ENCODE data around the gene ST6GALNAC5.

ST6GALNAC5 gene

DNA sequence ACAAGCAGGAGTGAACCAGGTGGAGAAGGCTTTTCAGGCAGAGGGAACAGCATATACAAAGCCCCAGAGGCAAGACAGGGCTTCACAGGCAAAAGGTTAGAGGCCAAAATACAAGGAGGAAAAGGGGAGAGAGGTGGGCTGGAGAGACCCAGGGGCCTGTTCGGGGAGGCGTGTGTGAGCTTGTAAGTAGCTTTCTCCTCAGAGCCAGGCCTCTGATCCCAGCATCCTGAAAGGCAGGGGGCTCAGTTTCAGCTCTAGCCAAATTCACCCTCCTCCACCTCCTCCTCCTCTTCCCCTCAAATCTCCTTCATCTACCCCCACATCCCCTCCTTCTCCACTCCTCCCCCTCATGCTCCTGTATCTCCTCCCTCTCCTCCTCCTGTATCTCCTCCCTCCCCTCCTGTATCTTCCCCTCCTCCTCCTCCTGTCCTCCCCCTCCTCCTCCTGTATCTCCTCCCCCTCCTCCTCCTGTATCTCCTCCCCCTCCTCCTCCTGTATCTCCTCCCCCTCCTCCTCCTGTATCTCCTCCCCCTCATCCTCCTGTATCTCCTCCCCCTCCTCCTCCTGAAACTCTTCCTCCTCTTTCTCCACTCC, 148.6 kb downstream of the ST6GALNAC5 start:
- DNase-seq: no peak

DNA sequence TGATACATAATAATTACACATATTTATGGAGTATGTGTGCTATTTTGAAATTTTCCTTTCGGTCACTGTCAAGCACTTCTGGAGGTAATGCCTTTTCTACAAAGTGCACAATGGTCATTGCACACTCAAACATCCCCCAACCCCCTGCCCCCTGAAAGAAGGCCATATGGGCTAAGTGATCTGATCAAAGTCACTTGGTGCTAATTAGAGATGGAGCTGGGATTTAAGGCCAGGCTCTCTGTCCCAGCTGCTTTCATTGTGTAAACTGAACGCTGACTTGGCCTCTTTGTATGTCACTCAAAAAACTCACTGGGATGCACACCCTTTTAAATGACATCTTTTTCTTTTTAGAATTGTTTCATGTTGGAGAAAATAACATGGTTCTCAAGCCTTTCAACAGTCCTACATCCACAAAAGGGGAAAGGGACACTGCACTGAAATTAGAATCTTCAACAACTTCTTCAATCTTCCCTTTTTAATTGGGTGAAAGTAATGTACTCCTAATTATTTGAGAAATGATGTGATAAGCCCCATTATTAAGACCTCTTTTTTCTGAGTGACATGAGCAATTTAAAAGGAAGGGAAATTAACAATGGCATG, 149.2 kb downstream of the ST6GALNAC5 start:
- no peak for DNase-seq

DNA sequence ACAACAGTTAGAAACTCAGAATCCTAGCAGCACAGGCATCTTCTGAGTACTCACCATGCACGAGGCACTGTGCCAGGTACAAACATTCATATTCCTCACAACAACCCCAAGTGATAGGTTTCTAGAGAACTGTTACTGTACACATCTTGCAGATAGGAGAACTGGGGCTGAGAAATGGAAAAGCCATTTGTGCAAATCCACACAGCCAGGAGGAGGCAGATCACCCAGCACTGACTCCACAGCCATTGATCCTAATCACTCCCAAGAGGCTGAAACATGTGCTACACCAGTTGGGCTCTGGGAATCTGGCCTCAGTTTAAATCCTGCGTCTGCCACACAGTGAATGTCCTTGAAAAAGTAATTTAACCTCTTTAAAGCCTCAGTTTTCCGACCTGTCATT, 151.0 kb downstream of the ST6GALNAC5 start:
- no peak for DNase-seq

DNA sequence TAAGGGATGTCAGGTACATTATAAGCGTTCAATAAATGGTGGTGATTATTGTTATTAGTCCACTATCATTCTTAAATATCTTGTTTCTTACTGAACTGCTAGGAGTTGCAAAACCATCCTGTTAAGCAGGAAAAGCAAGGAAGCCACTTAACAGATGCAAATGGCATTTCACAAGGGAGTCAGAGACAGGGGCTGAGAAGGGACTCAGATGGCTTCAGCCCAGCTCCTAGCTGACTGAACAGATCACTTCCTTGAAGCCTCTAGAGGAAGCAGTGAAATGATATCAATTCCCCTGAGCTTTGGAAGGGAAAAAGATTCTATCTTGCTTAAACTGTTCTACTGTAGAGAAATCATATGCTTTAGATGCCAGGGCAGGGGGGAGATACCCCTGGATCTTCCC, 151.5 kb downstream of the ST6GALNAC5 start:
- DNase-seq: no peak

DNA sequence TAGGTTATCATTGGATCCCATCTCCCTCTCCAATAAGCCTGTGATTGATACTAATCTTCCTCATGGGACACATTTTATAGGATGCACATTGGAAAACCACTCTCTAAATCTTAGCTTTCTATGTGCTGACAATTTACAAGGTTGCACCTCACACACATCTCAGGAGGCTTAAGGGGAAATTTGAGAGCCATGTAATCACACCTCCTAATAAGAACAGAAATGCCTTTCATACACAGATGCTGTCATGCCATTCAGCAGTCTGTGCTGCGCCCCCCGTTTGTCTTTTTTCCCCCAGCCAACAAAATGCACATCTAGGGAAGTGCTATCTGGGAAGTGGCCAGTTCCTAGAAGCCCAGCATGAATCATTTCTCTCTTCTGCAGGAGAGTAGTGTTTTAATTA, 154.5 kb downstream of the ST6GALNAC5 start:
- DNase-seq: no peak

DNA sequence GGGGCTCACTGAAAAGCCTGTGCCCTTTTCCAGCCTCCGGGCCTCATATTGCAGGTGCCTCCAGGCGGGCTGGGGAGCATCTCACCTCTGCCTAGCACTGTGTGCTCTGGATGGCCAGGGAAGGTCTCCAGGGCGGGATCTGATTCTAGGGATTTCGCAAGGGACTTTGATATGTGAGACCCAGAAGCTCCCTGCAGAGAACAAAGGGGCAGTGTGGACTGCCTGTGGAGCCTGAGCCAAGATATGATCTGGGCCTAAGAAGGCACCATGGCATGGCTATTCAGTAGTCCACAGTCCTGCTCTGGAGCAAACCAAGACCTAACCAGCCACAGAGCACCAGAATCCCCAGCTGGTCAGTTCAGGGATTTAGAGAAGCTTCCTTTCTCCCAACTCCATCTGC, 157.2 kb downstream of the ST6GALNAC5 start:
- no peak for DNase-seq

DNA sequence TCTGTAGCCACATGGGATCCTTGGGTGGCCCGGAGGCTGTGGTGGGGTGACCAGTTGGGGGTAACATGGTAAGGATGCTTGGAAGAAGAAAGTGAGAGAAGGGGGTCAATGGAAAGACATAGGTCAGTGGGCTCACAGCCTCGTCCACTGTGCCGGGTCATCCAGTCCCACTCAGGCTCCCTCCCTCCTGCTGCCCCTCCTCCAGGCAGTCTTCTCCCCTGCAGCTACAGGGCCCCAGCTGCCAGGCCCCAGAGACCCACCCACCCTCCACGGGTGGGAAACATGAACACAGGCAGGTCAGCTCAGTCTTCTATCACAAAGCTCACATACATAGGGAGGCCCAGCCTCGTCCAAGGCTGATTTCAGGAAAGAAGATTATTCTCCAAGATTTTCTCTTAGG, 158.3 kb downstream of the ST6GALNAC5 start:
- DNase-seq: no peak

DNA sequence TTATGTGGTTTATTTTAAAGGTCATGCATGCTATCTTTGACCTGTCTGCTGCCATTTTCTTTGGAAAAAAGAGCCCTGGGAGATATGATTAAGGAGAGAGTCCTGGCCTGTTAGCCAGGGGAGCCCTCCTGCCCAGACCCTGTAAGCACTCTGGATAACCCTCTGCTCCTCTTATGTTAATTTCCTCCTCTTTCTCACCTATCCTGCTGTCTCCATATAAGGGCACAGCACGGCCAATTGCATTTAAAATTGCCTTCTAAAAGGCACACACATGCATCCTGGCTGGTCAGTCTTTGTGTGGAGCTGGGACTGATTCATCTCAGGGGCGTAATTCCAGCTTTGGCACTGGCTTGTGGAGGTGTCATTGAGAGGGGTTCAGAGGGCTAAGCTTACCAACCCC, 158.9 kb downstream of the ST6GALNAC5 start:
- no peak for DNase-seq

DNA sequence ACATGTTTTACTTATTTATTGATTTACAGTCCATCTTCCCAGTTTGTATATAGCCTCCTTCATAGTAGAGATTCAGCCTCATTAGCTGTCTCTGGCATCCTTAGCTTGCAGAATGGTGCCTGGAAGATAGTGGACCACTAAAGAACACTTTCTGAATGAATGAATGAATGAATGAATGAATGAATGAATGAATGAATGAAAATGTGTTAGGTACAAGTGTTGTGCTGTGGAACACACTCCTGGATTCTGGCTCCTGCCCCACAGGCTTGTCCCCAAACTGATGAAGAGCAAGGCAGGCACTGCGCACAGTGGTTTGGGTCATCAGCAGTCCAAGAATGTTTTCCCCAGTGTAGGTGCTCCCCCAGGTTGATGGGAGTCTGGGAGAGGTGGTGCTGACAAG, 159.4 kb downstream of the ST6GALNAC5 start:
- DNase-seq: no peak

DNA sequence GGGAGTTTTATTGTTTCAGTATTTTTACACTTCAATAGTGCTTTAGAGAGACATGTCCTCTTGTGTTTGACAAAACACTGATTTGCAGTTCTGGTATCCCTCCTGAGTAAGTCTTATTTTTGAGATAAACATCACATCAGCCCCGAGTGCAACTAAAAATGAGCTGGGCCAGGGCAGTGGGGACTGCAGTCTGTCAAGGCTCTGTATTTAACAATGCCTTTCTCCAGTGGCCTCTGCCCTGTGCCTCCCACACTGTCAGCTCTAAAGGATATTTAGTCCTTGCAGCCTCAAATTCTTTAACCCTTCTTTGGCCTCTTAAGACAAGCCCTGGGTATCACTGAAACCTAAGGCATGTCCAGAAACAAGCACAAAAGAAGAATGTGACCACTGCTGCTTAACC, 160.6 kb downstream of the ST6GALNAC5 start:
- DNase-seq: no peak

DNA sequence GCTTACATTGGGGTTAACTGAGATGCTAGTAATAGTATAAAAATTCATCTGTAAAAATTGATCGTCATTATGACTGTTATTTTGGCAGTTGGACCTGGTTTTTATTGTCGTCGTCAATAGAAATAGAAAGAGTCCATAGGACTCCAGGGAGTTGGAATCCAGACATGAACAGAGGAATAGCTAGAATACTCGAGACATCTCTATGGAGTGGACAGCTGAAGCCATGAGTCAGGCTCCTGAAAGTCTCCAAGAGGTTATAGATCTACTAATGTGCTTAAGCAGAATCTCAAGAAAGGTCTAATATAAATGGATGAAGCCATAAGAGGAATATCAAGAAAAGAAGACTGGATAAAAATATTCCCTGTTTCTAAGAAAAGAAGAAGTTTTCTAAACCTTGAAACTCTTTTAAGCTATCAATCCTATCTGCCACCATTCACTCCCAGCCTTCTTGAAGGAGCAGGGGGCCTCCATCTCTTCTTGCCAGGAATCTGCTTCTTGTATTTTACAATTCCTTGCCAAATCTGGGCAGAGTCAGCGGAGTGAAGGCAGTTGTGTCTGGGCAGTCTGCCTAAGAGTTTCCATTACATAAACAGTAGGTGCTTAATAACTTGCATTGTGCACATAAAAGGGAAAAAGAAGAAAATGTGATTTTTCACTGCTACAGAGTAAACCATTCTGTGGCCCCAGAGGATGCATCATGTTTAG, 163.3 kb downstream of the ST6GALNAC5 start:
- no peak for DNase-seq

DNA sequence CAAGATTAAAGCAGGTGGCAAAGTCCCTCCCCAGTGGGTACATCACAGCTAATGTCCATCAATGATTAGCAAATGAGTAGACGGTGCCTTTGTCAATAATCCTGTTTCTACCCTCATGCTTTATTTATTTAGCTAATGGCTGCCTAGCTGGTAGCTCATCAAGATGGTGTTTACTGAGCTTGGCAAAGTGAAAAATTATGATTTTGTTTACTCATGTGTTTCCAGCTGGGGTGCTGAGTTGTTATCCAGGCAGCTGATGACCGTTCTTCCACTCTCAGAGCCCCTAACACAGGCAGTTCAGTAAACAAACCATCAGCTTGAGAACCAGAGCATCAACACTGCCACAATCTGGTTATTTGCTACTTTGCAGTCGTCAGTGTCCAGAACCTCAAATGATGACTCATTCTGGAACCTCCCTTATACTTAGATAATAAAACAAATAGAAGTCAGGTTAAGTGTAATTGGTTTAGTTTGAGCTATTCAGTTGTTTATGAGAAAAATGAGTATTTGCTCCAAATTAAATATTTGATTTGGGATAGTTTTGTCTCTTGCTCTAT, 163.9 kb downstream of the ST6GALNAC5 start:
- no peak for DNase-seq

DNA sequence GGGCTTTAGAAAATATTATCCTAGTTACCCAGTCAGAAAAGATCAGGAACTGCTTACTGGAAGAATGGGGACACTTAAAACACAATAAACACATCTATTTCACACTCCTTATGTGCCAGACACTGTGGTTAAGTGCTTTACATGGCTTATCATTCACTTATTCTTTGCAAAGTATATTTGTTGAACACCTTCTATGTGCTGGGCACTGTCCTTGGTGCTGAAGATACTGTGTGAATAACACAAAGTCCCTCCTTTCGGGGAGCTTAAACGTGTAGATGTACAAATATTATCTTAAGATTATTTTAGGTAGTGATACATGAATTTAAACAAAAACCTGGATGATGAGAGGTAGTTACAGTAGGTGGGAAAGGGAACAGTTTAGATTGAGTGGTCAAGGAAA, 169.3 kb downstream of the ST6GALNAC5 start:
- no peak for DNase-seq

DNA sequence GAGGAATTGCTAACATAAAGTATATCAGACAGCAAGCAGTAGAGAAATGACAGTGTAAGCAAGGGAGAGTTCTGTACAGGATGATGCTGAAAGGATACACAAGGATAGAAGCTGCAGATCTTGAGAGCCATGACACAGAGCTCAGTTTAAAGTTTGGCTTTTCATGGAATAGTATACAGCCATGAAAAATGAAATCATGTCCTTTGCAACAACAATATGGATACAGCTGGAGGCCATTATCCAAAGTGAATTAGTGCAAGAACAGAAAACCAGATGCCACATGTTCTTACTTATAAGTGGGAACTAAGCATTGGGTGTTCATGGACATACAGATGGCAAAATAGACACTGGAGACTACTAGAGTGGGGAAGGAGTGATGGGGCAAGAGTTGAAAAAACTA, 169.8 kb downstream of the ST6GALNAC5 start:
- no peak for DNase-seq

DNA sequence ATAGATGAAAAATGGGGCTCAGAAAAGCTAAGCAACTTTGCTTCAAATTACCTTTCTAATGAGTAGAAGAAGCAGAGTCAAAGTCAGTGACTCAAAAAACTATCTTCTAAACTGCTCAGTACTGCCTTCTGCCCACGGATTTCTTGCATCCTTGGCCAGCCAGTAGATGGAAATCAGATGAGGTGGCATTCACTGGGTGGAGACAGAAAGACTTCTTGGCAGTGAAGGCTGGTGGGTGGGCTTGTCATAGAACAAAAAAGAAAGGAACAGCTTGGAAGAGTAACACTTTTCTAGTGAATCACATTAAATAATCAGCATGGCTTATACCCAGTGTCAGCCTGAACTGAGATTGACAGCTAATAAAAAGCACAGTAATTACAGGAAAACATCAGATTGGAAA, 170.7 kb downstream of the ST6GALNAC5 start:
- DNase-seq: no peak

DNA sequence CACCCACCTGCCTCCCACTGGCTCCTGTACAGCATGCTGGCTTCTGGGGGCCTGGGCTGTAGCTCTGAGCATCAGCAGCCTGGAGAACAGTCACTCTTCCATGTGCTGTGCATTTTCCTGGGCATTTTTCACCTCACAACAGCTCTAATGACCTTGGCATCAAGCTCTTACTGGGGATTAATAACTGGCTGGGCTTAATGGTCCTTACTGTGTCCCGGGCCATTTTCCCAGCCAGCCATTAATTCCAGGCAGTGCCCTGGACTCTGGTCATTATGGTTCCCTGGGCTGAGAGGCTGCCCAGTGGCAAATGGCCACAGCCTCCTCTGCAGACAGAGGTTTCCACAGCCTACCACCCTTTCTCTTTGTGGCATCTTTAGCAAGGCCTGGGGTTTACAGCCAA, 171.8 kb downstream of the ST6GALNAC5 start:
- no peak for DNase-seq

DNA sequence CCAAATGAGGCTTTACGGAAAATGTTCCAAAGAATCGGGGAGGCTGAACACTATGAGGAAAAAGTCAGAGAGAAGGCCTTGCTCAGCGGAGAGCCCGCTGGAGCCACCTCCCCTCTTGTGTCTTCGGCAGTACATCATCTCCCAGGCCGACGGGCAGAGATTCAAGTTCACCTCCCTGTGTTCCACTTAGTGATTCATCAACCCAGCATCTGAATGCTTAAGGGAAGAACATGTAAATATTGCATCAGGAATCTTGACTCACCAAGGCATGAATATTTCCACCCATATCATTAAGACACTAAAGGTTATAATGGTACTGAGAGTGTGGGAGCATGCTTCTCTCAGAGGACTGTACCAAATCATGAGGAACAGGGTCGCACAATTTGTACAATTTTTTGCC, 172.5 kb downstream of the ST6GALNAC5 start:
- no peak for DNase-seq

DNA sequence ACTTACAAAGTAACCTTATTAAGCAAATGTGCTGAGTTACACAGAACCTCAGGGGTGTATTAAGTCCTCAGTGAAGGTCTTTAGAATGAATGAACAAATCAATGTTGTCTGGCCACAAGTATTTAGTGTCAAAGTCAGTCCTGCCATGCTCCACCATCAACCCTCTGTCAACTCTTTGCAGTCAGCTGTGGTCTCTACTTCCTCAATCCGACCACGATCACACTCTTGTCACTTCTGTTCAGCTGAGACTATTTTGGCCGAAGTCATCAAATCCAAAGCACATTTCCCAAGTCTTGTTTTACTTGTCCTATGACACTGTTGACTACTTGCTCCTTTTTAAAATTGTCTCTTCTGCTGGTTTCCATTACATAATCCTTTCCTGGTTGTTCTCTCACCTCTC, 173.5 kb downstream of the ST6GALNAC5 start:
- no peak for DNase-seq

DNA sequence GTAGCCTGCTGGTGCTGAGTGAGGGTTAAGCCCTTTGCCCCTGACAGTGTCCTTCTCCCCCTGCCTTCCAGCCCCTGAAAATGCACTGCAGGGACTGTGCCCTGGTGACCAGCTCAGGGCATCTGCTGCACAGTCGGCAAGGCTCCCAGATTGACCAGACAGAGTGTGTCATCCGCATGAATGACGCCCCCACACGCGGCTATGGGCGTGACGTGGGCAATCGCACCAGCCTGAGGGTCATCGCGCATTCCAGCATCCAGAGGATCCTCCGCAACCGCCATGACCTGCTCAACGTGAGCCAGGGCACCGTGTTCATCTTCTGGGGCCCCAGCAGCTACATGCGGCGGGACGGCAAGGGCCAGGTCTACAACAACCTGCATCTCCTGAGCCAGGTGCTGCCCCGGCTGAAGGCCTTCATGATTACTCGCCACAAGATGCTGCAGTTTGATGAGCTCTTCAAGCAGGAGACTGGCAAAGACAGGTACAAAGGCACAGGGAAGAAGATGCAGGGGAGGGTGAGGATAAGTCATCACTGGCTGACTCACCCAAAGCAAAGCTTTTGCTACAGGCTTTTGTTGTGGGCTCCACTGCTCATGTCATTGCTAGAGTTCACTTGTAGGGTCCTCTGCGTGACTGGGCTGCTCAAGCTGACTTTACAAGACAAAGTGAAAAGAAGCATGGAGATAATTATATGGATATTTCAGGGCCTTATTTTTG, 177.0 kb downstream of the ST6GALNAC5 start:
- no peak for DNase-seq

DNA sequence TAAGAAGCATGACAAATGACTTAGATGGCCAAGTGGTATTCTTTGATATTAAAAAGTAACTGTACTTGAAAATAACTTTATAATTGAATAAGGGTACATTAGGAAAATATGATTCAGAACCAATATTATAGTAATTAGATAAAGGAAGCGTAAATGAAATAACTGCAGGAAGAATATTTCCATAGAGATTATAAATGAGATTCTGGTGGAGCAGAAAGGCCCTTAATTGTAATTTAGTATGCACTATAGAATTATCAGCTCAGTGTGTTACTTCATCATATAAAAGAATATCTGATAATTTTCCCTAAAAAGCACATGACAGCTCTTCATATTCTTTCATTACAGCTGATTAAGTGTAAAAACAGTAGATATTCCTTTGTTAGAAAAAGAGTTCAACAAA, 180.3 kb downstream of the ST6GALNAC5 start:
- no peak for DNase-seq

DNA sequence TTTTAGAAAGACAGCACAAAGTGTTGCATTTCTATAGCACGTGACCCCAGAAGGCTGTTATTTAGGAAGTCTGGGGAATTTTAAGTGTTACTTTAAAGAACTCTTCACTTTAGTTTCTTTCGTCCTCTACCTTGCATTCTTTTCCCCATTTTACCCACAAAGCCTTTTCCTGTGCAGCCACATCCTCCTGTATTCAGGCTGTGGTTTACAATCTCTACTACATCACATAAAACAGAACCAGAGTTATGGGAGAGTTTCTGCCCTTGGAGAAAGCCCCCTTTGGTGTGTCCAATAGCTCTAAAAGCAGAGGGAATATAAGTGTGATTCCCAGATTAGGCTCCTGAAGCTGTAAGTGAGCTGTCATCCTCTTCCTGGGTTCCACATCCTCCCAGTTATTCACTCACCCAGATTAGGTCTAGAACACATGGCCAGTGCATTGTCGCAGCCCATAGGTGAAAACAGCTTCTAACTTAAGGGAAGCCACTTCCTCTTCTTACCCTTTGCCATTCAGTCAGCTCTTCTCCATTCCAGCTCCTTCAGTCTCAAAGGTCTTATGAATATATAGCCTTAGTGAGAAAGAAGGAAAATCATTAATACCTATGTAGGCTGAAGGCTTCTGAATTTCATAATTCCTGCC, 180.8 kb downstream of the ST6GALNAC5 start:
- DNase-seq: no peak

DNA sequence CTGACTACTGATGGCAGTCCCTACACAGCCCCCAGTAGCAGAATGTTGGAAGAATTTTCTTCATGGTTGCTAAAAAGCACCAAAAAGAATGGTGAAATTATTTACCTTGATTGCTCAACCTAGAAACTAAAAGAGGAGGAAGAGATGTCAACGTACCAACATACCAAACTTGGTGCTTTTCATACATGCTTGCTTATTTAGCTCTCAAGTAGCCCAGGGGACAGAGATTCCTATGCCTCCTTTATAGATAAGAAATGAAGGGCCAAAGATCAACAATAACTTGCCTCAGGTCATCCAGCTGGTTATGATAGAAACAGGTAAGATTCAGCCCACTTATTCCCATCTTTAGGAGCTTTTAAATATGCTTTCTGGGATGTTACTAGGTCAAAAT, 181.3 kb downstream of the ST6GALNAC5 start:
- DNase-seq: no peak

DNA sequence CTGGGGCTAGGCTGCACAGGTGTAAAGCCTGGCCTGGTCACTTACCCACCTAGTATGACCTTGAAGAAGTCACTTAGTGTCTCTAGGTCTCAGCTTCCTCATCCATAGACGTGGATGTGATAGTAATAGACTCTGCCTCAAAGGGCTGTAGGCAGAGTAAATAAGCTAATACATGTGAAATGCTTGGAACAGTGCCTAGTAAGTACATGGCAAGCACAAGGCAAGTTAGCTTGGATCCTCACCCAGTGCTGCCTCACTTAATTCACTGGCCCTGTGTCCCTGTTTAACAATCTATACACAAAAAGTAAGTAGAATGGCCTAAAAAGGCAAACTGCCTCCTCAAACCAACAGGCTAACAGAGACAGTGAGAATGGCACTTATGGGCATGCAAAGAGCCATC, 184.1 kb downstream of the ST6GALNAC5 start:
- DNase-seq: no peak
